ENCODE measurements around the gene MERTK.
"Not testable (repeated sequence)": the region's sequence is repeated elsewhere in the genome, so short reads cannot be mapped to it uniquely, and the experiment has no call there.

Gene MERTK

DNA sequence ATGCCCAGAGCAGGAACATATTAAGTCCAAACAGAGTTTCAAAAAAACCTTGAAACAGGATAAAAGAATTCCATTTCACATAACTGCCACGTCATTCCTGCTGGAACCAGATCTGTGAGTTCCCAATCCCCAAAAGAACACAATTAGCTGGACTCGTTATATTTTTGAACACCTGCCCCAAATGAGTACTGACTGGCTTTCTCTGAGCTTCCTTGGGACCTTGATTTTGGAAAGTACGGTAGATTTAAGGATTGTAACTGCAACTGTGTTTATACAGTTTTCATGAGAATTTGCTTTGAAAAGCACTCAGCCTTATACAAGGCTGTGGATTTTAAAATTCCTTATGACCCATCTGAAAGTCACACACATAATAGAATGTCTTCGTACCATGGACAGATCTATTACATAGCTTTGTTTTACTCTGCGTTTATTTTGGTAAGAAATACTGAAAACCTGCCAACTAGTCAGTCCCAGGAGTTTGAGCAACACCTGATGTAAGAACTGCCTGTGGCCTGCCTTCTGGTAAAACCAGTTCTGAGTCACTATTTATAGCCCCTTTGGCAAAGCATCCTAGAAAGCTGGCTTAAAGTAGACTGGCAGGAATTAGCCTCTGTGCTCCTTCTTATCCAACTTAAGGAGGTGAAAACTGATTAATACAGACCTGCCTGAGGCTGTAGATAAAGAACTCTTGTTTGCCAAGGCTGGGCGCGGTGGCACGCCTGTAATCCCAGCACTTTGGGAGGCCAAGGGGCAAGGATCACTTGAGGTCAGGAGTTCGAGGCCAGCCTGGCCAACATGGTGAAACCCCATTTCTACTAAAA lies 48.1 kb downstream of the MERTK start:
- DNase-seq = no peak

DNA sequence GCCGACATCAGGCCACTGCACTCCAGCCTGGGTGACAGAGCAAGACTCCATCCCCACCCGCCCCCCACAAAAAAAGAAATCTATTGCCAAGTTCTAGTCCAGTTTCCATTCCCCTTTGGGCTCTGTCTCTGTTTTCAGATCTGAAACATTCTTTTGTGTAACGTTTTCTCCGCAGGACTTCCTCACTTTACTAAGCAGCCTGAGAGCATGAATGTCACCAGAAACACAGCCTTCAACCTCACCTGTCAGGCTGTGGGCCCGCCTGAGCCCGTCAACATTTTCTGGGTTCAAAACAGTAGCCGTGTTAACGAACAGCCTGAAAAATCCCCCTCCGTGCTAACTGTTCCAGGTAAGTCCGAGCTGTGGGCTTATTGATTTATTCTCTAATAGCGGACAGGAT lies 48.8 kb downstream of the MERTK start:
- DNase-seq = no peak

DNA sequence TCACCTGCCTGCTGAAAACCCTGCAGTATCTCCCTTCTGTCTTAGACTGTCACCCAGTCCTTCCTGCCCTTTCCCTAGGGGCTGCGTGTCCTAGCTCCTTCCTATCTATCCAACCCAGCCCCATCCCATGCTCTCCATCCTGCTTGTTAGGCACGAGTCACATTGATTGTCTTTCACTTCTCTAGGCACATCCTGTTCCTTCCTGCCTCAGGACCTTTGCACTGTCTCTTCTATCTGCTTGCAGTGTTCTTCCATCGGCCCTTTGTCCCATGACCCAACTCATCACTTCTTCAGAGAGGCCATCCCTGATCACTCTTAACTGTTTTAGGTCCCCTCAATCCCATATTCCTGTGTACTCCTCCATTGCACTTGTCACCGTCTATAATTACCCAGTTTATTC lies 50.4 kb downstream of the MERTK start:
- no peak for DNase-seq

DNA sequence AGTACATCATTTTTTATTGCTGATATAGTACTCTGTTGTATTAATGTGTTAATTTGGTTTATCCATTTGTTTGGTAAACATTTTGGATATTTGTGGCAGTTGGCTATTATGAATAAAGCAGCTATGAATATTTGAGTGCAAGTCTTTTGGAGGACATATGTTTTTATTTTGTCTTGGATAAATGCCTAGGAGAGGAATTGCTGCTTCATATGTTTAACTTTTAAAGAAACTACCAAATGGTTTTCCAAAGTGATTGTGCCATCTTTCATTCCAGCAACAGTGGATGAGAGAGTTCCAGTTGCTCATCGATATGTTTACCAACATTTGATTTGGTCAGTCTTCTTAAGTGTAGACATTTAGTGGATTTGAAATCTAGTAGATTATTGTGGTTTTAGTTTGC lies 51.8 kb downstream of the MERTK start:
- no peak for DNase-seq

DNA sequence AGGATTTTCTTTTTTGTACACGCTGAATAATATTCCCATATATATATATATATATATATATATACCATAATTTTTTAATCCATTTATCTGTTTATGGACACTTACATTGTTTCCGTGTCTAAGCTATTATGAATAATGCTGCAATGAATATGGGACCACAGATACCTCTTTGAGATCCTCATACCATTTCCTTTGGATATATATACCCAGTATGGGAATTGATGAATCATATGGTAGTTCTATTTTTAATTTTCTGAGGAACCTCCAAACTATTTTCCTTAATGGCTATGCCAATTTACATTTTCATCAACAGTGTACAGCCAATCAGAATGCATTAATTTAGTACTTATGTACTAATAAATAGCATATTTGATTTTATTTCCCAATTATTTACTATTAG lies 53.1 kb downstream of the MERTK start:
- DNase-seq = no peak

DNA sequence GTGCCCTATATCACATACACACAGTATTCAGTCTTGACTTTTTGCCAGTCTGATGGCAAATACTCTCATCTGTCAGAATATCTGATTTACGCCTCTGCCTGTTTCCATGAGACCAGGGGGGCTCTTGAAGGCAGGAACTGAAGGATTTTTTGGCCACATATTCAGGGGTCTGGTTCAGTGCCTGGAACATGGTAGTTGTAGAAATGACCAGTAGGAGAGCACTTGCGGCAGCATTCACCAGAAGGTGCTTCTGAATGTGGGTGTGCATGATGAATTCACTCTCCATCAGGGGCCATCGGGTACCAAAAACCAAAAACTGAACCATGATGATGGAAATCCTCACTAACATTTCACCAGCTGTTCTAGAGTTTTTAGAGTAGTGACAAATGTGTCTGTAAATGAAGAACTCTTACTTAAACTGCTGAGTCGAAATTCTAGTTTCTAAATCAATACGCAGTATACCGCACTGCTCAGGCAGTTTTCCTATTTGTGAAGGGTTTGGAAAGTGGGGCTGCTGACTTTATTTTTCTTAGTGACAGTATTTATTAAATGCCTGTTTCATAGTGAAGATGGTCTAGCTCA lies 54.6 kb downstream of the MERTK start:
- no peak for DNase-seq

DNA sequence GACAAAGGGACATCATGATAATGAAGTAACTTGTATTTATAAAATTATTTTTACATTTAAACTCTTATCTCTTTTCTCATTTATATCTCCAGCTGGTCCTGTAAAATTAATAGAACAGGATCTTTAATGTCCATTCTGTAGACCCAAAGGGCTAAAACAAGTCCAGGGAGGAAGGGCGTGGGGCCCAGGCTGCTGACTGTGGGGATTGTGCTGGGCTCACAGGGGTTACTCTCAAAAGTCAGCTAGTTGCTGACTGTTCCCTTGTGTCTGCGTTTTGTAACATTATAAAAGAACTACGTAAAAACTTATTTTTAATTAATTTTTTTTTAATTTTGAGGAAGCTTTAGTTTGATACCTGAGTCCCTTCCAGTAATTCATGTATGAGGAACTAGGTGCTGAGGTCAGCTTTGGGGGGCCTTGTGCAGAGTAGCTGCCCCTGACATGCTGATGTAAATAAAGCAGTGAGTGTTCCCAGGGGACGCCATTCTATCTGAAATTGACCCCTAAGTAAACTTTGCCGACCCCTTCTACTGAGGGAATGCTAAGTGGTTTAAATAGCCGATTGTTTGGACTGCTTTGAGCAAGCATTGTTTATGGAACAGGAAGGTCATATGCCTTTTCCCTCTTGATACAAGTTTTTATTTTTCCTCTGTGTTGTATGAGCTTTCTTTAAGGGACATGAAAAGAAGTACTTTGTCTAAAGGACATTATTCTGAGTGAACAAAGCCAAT lies 56.4 kb downstream of the MERTK start:
- no peak for DNase-seq

DNA sequence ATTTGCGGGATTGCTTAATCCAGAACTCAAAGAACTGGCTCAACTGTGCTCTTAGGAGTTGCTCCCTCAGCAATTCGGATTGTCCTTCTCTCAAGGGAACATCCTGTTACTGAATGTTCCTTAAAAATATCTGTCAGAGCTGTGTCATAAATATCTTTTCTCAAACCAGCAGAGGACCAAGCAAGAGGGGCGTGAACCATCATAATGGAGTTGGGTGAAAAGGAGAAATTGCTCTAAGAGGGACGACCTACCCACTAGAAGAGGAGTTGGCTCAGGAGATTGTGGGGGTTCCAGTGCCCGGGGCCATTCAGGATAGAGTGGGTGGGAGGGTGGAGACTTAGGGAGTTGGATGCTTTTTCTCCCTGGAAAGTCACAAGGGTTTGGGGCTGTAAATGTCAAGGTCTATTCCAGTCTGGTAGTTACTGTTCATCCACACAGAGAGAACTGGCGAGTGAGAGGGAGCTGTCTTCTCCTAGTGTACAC lies 59.5 kb downstream of the MERTK start:
- no peak for DNase-seq

DNA sequence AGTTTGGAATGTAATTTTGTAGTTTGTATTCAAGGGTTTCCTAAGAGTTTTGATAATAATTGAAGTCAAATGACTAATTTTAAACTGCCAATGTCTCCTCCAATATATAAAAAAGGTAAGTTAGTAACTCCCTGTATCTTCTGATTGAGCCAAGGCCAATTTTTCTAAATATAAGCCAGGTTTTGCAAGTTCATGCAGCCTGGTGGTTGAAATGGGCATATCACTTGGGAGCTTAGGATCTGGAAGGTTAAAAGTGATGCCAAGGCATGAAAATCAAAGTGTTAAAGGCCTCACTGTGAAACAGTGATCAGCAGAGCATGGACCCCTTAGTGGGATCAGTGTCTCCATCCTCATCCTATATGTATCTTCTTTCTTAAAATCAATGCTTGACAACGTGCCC lies 60.5 kb downstream of the MERTK start:
- no peak for DNase-seq

DNA sequence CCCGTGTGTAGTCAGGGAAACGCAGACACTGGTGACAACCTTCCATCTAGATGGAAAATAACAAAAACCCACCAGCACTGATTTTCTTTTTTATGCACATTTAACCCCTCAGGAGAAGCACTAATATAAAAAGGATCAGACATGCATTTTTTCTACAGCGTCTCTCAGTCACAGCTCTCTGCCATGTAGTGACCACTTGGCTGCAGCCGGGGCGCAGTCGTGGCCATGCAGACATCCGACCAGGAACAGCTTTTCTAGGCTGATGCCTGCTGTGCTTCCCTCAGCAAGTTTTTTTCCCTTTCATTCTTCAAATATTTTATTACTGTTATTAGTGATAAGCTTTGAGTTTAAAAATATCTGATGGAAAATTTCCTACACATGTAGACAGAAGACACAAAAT lies 63.3 kb downstream of the MERTK start:
- DNase-seq = no peak

DNA sequence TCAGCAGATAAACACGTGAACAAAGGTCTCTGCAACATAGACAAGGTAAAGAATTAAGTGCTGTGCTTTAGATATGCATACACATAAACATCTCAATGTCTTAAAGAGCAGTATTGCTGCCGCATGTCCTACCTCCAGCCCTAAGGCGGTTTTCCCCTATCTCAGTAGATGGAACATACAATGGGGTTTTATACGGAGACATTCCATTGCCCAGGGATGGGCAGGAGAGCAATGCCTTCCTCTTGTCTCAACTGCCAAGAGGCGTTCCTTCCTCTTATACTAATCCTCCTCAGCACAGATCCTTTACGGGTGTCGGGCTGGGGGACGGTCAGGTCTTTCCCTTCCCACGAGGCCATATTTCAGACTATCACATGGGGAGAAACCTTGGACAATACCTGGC lies 64.7 kb downstream of the MERTK start:
- DNase-seq = not testable (repeated sequence)

DNA sequence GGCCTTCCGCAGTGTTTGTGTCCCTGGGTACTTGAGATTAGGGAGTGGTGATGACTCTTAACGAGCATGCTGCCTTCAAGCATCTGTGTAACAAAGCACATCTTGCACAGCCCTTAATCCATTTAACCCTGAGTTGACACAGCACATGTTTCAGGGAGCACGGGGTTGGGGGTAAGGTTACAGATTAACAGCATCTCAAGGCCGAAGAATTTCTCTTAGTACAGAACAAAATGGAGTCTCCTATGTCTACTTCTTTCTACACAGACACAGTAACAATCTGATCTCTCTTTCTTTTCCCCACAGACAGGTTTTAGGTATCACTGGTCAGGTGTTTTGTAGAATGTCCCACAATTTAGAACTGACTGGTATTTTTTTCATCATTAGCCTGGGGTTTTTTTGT lies 65.1 kb downstream of the MERTK start:
- not testable (repeated sequence) for DNase-seq

DNA sequence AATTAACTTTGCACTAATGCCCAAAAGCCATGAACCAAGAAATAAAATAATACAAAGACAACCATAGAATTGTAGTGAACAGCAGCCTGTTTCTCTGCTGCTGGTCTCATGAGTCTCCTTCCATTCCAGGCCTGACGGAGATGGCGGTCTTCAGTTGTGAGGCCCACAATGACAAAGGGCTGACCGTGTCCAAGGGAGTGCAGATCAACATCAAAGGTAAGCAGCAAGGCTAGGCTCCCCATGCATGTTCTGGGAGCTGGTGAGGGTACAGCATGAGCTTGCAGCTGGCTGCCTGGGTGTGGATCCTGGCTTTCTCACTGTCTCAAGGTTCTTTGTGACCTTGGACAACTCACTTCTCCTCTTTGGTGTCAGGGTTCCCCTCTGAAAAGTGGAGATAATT lies 66.7 kb downstream of the MERTK start:
- DNase-seq = no peak

DNA sequence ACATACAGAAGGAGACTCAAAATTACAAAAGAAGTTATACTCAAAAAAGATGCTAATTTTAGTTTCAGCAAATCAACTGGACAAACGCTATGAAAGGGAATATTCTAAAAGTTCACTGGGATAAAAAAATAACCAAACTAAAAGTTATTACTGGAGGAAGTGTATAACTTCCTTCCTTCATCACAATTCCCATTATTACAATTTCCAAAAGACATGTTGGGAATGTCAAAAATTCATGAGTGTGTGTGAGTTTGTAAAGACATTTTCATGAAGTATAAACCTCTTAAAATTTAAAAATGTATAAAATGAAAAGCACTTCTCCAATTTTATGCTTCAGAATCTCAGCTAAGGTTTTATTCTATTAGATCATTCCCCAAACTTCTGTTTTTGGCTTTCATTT lies 67.8 kb downstream of the MERTK start:
- no peak for DNase-seq

DNA sequence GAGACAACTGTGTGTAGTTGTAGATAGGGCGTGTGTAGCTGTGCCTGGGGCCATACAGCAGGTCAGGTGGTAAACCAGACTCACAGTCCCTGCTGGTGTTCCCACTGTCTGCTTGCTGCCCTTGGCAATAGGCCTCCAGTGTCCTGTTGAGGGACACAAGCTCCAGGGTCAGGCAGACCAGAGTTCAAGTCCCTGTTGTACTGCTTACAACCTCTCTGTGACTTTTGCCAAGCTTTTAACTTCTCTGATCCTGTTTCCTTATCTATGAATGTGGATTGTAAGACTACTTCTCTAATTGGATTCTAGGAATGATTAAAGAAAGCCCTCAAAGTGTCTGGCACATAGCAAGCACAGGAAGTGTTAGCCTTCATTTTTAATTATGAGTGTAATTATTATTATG lies 68.6 kb downstream of the MERTK start:
- no peak for DNase-seq

DNA sequence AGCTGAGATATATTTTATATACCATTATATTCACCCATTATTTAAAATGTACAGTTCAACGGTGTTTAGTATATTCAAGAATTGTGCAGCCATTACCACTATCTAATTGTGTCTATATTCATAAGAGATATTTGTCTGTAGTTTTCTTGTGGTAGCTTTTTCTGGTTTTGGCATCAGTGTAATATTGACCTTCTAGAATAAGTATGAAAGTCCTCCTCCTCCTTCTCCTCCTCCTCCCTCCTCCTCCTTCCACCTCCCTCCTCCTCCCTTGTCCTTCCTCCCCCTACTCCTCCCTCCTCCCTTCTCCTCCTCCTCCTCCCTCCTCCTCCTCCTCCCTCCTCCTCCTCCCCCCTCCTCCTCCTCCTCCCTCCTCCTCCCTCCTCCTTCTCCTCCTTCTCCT lies 72.0 kb downstream of the MERTK start:
- DNase-seq = no peak

DNA sequence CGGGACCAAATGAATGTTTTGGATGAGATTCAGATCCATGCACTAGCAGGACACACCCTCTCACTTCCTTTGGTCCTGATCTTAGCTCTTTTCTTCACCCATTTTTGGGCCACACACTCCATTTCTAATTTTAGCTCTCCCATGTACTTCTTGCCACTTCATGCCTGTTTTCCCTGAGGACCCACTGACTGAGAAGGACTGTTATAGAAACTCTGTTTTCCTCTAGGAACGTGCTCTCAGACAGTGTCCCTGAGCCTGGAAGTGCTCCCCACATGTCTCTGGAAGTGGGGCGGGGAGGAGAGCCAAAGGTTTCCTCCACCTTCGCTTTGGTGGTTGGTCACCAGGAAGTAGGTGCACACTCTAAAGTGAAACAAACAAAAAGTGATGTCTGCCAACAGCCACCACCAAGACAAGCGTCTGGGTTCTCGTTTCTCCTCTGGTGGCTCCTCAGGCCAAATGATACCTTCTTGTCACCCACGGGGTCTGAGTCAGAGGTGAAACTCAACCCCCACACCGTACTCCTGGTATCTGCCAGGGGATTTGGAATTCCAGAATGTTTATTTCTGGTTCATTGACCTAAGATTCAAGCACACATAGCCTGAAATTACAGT lies 74.7 kb downstream of the MERTK start:
- DNase-seq = no peak

DNA sequence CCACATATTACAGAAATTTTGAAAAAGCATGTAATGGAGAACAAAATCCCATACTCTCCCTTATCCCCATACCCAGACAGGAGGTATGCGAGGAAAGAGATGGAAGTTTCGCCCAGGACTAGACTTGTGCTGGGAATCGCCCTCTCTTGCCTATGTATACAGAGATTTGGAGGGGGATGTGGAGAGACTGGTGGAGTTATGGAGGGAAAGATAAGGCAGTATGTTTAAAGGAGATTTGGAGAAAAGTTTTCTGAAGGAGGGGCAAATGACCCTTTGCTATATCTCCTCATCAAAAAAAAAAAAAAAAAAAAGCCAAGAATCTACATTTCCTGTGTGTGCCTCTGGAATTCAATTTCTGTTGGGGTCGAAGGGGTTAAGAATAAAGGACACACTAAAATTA lies 75.3 kb downstream of the MERTK start:
- DNase-seq = no peak

DNA sequence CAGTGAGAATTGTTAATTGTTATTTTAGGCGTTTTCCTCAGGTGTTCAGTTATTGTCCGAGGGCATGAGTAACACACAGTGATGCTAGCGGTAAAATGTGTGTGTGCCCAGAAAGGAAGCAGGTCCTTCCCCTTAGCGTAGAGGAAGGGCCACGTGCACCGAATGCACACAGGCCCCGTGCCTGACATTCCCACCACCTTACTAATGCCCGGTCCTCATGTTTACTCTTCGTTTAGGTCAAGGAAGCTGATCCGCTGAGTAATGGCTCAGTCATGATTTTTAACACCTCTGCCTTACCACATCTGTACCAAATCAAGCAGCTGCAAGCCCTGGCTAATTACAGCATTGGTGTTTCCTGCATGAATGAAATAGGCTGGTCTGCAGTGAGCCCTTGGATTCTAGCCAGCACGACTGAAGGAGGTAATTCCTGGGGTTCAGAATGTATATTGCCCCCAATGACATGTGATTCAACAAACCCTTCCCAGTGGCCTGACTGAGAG lies 76.7 kb downstream of the MERTK start:
- no peak for DNase-seq

DNA sequence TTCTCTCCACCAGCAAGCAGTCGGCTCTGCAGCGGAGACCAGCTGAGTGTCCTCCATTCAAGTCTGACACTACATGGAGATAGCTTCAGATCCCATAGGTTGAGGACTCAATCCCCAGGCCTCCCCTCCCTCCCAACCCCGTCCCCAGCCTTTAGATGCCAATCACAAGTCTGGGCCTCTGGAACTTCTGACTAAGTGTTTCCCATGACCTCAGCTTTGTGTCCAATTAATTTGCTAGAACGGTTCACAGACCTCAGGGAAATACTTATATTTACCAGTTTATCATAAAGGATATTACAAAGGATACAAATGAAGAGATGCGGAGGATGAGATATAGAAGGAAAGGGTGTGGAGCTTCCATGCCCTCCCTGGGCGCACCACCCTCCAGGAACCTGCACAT lies 77.4 kb downstream of the MERTK start:
- DNase-seq = no peak

DNA sequence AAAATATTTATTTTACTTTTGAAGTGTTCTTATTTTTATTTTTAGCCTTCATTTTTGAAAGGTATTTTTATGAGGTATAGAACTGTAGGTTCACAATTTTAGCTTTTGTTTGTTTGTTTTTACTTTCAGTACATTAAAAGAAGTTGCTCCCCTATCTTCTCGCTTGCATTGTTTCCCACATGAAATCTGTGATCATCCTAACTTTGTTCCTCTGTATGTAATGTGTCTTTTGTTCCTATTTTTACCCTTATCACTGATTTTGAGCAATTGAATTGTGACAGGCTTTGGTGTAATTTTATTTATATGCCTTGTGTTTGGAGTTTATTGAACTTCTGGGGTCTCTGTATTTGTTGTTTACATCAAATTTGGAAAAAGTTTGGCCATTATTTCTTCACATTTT lies 78.8 kb downstream of the MERTK start:
- no peak for DNase-seq

DNA sequence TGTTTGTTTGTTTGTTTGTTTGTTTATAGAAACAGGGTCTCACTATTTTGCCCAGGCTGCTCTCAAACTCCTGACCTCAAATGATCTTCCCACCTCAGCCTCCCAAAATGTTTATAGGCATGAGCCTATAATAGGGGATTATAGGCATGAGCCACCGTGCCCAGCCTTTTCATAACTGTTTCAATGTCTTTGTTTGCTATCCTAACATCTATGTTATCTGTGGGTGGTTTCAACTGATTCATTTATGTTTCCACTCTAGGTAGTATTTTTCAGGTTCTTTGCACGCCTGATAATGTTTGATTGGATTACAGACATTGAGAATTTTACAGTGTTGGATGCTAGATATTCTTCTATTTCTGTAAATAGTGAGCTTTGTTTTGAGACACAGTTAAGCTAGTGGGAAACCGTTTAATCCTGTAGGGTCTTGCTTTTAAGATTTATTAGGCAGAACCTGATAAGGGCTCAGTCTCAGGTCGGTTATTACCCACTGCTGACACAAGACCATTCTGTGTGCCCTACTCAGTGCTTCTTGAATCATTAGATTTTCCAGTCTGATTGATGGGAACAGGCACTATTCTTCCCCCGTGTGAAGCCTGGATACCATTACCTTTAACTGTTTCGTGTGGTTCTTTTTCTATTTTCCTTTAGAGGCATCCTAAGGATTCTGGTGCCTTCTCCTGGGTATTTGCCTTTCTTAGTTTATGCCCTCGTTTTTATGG lies 80.2 kb downstream of the MERTK start:
- DNase-seq = no peak

DNA sequence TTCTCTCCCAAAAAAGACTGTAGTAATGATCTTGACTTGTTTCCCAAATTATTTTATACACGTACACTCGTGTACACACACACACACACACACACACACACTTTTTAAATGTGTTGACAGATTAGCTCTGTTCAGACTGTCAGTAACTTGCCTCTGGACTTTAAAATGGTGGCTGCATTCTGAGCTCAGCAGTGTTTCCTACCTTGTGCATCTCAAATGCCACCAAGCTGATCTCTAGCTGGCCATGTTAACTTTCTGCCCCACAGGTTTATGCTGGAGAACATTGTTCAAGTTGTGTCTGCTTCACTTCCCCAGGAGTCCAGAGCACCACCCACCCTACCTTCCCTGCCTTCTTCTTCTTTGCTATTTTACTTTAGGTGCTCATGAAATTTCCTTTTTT lies 83.3 kb downstream of the MERTK start:
- no peak for DNase-seq

Data from CD4-positive, alpha-beta T cell treated with Interferon gamma for 1 hour (primary cell).